ENCODE data around the gene KAZALD1. TPM values are rescaled to one million over a fixed set of nuclear protein-coding genes. Genes with fewer than 3 reads are reported as not detected.
A peak's percentile ranks its signal among the peaks of the same experiment; 100 is the strongest.
"Not testable (repeated sequence)": the region's sequence is repeated elsewhere in the genome, so short reads cannot be mapped to it uniquely, and the experiment has no call there.

KAZALD1 gene
- total RNA-seq, 1 donor from 2014 or later, result 2.9 TPM

DNA sequence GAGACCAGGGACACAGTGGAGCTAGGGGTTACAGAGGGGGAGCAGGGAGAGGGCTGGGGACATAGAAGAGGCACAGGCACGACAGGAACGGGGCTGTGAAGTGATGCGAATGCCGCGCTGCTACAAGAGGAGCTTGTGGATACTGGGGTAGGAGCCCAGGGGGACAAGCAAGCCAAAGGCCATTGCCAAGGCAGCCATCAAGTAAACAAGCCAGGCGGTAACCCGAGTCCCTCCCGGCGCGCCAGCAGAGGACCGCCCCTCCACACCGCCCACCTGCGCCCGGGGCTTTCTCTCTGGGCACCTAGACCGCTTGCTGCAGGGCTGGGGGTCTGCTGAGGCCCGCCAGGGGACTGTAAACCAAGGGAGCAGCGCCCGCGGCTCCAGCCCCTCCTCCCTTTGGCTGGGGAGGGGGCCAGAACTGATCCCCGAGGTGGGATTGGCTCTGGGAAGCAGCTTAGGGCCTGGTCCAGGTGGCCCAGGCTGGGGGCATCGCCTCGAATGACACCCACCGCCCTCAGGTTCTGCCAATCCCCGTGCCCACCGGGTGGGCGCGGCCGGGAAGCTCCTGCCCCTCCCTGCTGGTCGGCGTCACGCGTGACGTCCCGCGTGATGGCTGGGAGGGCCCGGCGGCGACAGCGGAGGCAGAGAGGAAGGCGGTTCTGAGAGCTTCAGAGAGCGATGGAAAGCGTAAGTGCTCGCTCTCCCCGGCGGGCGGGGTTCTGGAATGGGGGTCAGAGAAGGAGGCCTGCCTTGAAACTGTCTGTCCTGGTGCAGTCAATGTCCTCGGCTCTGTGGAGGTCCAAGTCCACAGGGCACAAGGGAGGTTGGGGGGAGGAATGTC is 29.8 kb upstream of the KAZALD1 start:
- Mint-ChIP-seq H3K27ac (ENCODE audit: unreplicated experiment) (no peak overlapping the region), H3K4me1 (peaks cover 21% of the 10 kb centered on the region), H3K36me3 (ENCODE audit: low read depth) (no peaks in the 10 kb centered on the region), H3K4me3 (peak overlapping the region; percentile 78), H3K27me3 (ENCODE audit: low read depth) (peaks cover 88% of the 10 kb centered on the region), H3K9me3 (no peaks in the 10 kb centered on the region)
- DNase-seq (ENCODE audit: low read depth, low spot score), result no peak
- TF ChIP-seq, protein P1, sequence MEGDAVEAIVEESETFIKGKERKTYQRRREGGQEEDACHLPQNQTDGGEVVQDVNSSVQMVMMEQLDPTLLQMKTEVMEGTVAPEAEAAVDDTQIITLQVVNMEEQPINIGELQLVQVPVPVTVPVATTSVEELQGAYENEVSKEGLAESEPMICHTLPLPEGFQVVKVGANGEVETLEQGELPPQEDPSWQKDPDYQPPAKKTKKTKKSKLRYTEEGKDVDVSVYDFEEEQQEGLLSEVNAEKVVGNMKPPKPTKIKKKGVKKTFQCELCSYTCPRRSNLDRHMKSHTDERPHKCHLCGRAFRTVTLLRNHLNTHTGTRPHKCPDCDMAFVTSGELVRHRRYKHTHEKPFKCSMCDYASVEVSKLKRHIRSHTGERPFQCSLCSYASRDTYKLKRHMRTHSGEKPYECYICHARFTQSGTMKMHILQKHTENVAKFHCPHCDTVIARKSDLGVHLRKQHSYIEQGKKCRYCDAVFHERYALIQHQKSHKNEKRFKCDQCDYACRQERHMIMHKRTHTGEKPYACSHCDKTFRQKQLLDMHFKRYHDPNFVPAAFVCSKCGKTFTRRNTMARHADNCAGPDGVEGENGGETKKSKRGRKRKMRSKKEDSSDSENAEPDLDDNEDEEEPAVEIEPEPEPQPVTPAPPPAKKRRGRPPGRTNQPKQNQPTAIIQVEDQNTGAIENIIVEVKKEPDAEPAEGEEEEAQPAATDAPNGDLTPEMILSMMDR (conservative IDR thresholded peaks at IDR 0.05), result no peak

DNA sequence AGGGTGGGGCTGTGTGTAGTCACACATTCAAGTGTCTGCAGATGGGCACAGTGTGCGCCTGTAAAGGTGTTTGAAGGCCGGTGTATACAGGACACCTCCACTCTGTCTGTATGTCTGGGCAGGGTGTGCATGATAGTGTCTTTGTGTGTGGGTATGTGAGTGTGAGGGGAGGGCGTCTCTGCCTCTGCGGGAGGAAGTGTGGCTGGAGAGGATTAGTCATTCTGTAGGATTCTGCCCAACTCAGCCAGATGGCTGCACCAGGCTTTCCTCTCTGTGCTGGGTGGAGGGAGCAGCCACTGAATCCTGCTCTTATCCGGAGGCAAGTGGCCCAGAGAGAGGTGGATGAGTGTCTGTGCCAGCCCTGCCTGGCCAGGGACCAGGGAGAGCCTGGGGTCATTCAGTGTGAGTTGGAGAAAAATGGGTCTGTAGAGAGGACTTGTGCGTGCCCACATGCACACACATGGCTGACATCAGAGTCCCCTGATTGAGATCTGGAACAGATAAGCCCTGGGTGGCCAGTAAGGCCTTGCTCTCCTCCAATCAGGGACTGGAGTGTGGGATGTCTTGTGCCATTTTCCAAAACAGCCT is 29.1 kb upstream of the KAZALD1 start:
- H3K36me3 Mint-ChIP-seq (ENCODE audit: low read depth), result no peaks in the 10 kb centered on the region

DNA sequence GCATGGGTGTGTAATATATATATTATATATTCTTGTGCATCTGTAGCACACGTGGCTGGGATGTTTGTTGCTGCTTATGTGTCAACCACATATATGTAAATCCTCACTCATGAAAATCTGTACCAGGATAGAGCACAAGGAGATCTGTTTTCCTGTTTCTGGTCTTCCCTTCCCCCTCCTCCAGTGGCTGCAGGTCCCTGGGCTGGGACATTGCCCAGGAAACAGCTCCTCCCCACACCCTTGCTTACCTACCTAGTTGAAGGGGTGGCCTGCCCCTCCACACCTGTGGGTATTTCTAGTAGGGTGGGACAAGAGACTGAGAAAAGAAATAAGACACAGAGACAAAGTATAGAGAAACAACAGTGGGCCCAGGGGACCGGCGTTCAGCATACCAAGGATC is 28.5 kb upstream of the KAZALD1 start:
- Mint-ChIP-seq H3K4me3 (no peak overlapping the region), H3K9me3 (no peaks in the 10 kb centered on the region), H3K4me1 (peaks cover 30% of the 10 kb centered on the region), H3K27me3 (ENCODE audit: low read depth) (peaks cover 88% of the 10 kb centered on the region), H3K27ac (ENCODE audit: unreplicated experiment) (no peak overlapping the region), H3K36me3 (ENCODE audit: low read depth) (no peaks in the 10 kb centered on the region)
- DNase-seq (ENCODE audit: low read depth, low spot score), result no peak
- TF ChIP-seq, protein P1 (conservative IDR thresholded peaks at IDR 0.05), result no peak

More for the DNA sequence above, 29.1 kb upstream of the KAZALD1 start:
- H3K9me3 Mint-ChIP-seq, result no peaks in the 10 kb centered on the region
- peaks cover 25% of the 10 kb centered on the region for H3K4me1 Mint-ChIP-seq
- H3K27ac Mint-ChIP-seq (ENCODE audit: unreplicated experiment), result no peak overlapping the region
- DNase-seq (ENCODE audit: low read depth, low spot score), result no peak
- peak overlapping the region; percentile 71 for H3K4me3 Mint-ChIP-seq
- H3K27me3 Mint-ChIP-seq (ENCODE audit: low read depth), result peaks cover 91% of the 10 kb centered on the region
- TF ChIP-seq, protein P1 (conservative IDR thresholded peaks at IDR 0.05), result no peak

DNA sequence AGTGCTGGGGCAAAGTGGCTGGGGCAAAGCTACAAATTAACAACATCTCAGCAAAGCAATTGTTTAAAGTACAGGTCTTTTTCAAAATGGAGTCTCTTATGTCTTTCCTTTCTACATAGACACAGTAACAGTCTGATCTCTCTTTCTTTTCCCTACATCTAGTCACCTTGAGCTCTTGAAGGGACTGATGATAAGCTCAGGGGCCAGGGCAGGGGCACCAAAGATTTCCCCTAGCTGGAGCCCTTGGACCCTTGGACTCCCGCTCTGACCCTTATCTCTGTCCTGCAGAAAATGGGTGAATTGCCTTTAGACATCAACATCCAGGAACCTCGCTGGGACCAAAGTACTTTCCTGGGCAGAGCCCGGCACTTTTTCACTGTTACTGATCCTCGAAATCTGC is 27.4 kb upstream of the KAZALD1 start:
- not testable (repeated sequence) for H3K27ac Mint-ChIP-seq (ENCODE audit: unreplicated experiment); H3K36me3 Mint-ChIP-seq (ENCODE audit: low read depth); H3K9me3 Mint-ChIP-seq; H3K4me3 Mint-ChIP-seq; DNase-seq (ENCODE audit: low read depth, low spot score)
- Mint-ChIP-seq H3K4me1 (peaks cover 31% of the 10 kb centered on the region), H3K27me3 (ENCODE audit: low read depth) (peaks cover 79% of the 10 kb centered on the region)

DNA sequence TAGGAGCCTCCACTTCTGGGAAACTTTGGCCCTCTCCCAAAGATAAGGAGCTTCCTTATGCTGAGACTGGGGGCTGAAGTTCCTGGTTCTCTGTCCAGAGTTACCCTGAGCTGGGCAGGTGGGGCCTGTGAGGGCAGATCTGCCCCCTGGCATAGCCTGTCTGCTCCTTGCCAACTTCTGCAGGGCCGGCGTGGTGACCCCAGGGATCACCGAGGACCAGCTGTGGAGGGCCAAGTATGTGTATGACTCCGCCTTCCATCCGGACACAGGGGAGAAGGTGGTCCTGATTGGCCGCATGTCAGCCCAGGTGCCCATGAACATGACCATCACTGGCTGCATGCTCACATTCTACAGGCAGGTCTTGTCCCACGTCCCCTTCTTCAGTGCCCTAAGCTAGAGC is 26.5 kb upstream of the KAZALD1 start:
- Mint-ChIP-seq H3K27me3 (ENCODE audit: low read depth) (peaks cover 71% of the 10 kb centered on the region), H3K4me3 (no peak overlapping the region), H3K27ac (ENCODE audit: unreplicated experiment) (no peak overlapping the region), H3K4me1 (peaks cover 36% of the 10 kb centered on the region), H3K9me3 (no peaks in the 10 kb centered on the region), H3K36me3 (ENCODE audit: low read depth) (no peaks in the 10 kb centered on the region)
- TF ChIP-seq, protein P1 (conservative IDR thresholded peaks at IDR 0.05), result no peak
- no peak for DNase-seq (ENCODE audit: low read depth, low spot score)

Data from neural crest cell (in vitro differentiated cells).